HG03039 (cell line): ENCODE results near the gene EGFLAM.
A peak's percentile ranks its signal among the peaks of the same experiment; 100 is the strongest.

Source experiments
- ATAC-seq: cut with Tn5 transposase; IDR thresholded peaks from one replicate; pipeline ENCODE4 v1.9.1; 2021; ENCODE audit warnings: mild to moderate bottlenecking, moderate library complexity; ENCODE audit not compliant: unreplicated experiment

Gene EGFLAM

DNA sequence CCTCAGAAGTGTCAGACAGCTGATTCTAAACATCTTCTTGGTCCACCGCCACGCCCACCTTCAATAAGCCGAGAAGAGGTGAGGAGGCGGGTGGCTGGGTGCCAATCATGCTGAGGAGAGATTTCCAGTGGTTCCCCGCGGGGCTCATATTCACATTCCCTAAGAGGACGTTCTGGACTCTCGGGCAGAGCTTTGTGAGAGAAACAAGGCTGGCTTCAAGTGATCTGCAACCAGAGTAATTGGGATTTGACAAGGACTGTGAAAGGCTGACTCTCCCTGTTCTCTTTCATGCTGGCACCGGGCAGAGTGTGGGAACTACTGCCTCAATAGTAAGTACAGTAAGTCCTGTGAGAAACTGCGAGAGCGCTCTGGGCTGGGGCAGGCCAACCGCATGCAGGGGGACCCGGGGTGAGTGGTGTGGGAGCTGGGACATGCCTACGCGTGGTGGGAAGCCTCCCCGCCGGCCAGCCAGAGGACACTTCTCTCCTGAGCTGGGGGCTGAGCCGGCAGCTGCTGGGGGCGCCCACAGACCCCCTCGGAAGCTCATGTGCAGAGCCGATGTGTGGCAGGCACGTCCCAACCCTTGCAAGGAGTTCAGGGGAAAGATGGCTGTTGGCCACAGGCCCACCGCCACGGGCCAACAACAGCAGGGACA is 187.1 kb downstream of the EGFLAM start:
- ATAC-seq = no peak

DNA sequence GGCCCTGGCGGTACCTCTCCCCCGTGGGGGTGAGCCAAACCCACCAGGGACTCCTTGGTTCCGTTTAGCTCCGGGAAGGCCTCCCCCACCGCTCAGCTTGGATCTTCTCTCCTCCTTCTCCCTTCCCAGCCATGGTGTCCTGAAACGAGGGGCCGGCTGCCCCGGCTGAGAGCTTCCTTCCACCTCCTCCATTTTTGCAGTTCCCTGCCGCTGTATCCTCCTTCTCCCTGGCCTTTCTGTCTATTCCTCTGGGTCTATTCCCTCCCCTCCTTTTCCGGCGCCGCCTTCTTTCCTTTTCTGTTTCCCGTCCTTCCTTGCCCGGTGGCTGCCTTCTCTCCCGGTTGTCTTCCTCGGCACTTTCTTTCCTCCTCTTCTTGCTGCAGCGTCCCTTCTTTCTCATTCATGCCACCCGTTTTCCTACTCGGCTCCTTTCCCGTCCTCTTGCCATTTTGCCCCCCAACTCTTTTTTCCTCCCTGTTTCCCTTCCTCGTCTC is 187.7 kb downstream of the EGFLAM start:
- no peak for ATAC-seq

DNA sequence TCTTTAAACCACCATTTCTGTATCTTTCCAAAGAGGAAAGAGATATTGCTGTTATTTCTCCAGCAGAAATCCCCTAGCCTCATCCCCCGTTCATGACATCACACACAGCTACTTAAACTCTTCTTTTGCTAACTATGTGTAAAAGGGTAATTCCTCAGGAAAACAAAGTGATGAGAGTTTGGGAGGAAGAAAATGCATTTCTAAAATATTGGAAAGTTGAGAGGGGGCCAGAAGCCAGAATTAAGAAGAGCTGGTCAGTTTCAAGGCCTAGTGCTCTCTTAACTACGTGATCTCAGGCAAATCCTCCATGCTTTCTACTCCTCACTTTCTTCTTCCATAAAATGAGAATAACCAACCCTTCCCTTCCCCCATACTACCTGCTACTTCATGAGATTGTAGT is 188.7 kb downstream of the EGFLAM start:
- ATAC-seq = no peak

- ATAC-seq = no peak
Observed at GRCh38 chr5:38447786-38448185, 189.4 kb downstream of the EGFLAM start.

GRCh38 chr5:38448568-38449350 is 190.4 kb downstream of the EGFLAM start:
- ATAC-seq = no peak

GRCh38 chr5:38450627-38451026 is 192.3 kb downstream of the EGFLAM start:
- no peak for ATAC-seq

DNA sequence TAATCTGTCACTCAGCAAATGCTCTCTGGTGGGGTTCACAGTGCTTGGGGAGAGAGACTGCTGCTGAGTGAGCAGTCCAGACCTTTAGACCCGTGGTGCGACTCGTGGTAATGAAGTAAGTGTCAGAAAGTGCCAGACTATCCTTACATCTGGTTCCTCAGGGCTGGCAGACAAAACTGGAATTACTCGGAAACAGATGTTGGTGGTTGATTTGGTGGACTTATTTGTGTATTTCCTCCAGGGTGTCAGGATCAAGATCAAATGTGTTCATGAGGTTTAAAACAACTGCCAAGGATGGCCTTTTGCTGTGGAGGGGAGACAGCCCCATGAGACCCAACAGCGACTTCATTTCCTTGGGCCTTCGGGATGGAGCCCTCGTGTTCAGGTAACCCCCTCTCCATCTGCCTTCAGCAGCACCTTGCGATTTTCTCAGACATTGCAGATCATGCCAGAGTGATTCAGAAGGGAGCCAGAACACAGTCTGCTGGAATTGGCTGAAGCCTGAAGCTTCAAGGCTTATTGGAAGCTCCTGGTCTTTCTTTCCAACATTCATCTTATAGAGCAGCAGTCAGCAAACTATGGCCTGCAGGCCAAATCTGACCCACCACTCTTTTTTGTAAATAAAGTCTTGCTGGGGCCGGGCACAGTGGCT is 192.8 kb downstream of the EGFLAM start:
- ATAC-seq = no peak

GRCh38 chr5:38452201-38452600 is 193.8 kb downstream of the EGFLAM start:
- no peak for ATAC-seq

- peak; percentile 98 for ATAC-seq
Observed at GRCh38 chr5:38453506-38453905, 195.1 kb downstream of the EGFLAM start.

- ATAC-seq = no peak
Observed at GRCh38 chr5:38453921-38454320, 195.6 kb downstream of the EGFLAM start.

DNA sequence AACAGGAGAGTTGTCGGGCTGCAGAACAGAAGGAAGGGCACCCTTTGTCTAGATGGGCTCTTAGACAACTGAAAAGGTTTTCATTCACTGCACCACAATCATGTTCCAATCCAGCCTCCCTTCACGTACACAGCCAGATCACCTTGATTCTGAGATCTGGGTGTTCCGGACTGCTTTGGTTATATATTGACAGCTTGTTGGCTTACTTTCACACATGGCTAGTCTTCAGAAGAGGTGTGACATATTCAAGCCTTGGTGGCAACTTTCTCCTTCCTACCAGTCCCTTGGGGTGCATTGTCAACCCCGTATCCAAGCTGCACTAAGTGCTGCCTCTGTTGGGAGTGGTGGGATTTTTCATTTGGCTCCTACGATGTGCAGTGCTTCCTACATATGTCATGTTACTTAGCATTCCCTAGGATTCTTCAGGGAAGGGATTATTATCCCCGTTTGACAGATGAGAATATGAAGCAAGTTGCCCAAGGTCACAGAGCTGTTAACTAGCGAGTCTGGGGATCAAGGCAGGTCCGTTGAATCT is 197.5 kb downstream of the EGFLAM start:
- no peak for ATAC-seq

DNA sequence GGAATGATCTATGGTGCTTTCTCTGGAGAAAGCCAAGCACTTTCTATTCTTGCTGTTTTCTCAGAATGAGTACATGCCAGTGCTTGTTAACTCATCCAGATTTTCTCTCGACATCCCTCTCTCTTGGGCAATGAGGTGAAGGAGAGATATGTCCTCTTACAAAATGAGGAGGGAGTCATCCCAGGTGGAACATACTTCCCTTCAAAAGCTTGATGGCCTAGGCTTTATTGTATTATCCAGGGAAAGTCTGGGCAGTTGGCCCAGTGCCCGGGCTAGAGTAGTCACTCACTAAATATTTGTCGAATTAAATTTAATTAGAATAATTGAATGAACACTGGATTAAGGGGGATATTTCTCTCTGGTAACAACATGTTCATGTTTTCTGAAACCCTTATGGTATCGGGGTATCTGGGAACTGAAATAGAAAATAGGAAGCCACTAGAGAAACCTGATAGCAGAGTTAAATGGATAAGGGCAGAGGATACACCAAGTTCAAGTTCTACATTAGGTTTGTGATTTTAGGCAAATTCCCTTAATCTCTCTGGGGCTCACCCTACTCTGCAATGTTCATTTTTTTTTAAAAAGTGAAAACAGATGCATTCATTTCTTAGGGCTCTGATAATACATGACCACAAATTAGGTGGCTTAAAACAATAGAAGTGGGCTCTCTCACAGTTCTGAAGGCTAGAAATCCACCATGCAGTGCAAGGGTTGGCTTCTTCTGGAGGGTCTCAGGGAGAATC is 198.5 kb downstream of the EGFLAM start:
- no peak for ATAC-seq

DNA sequence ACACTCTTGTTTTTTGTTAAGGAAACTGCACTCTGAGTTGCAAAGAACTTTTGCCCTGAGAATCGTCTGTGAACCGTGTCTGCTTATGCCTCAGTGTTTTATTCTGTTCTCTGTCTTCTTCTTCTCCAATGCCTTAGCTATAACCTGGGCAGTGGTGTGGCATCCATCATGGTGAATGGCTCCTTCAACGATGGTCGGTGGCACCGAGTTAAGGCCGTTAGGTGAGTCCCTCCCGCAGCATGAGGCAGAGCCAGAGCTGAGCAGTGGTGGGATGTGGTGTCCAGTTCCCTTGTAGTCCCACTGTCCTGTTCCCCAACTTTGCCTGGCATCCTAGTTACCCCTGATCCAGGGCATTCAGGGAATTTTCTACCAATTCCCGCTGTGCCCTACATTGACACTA is 199.8 kb downstream of the EGFLAM start:
- ATAC-seq = no peak

GRCh38 chr5:38462976-38463633 is 204.7 kb downstream of the EGFLAM start:
- ATAC-seq = no peak

GRCh38 chr5:38463634-38464521 is 205.5 kb downstream of the EGFLAM start:
- ATAC-seq = no peak

DNA sequence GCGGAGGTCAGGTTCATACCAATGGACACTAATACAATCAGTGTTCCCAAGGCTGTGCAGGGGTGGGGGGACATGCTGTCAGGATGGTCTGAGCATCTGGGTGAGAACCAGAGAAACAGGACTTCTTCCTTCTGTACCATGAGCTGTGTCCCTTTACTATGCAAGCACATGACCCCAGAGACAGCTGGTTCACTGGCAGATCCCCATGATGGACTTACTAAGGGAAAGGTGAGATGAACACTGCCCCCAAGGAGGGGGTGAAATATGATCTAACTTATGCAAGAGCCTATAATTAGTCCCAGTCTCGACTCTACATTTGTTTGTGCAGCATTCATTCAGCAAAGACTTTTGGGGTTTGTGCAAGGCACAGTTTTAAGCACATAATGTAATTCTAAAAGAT is 206.7 kb downstream of the EGFLAM start:
- no peak for ATAC-seq

GRCh38 chr5:38465702-38466423 is 207.5 kb downstream of the EGFLAM start:
- ATAC-seq = no peak

DNA sequence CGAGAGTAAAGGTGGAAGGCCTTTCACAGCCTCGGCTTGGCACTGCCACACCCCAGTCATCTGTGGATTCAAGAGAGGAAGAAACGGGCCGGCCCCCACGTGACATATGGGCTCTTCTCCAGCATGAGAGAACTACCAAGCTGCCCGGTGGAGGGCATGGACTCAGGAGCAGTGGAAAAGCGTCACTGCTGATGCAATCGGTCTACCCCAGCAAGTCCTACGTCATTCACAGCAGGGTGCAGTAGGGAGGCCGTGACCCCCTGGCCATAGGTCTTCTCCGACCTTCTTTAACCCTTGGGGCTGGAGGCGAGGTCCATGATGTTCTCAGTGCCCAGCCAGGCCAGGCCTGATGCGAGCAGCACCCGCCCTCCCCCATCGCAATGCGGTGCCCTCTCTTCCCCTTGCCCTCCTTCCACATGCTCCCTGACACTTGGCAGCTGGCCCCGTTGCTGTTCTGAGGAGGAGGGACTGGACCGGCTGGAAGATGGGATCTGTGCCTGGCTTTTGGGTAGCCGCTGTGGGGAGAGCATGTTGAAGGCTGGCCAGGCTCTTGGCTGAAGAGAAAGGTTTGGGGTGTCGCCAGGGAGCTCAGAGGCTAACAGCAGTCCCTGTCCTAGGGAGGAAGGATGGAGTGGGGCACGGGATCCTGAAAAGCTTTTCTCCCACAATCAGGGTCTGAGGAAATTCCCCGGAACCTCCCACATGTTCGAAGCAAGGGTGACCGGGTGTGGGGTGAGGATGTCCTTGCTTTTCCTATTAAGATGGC is 208.2 kb downstream of the EGFLAM start:
- ATAC-seq = no peak
